ENCODE results near the gene EDDM3A. TPM values are rescaled to one million over a fixed set of nuclear protein-coding genes. Genes with fewer than 3 reads are reported as not detected.

The EDDM3A gene
- total and polyA plus RNA-seq, 2 experiments from 2014 or later, result not detected

DNA sequence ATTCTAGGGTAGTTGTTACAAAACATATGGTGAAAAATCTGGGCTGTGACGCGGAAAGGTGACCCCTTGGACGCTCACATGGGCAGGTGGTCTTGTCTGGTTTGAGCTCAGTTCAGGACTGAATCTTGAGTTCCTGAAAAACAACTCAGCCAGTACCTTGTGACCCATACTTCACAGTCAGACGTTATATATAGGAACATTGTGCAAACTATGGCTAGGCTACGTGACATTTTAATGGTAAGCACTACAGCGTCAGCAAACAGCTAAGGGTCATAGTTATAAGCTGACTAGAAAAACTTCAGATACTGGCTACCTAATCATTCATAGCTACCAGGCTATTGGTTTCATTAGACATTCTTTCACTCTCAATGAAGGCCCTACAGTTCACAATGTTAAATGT lies 14.8 kb upstream of the EDDM3A start:
- no peak overlapping the region for H3K27ac ChIP-seq (ENCODE audit: low read depth)
- no peaks in the 10 kb centered on the region for H3K36me3 ChIP-seq (ENCODE audit: insufficient read depth)
- no peak for TF ChIP-seq EZH2phosphoT487 (IDR thresholded peaks at IDR 0.05; ENCODE audit: unreplicated experiment)
- TF ChIP-seq, protein P1, sequence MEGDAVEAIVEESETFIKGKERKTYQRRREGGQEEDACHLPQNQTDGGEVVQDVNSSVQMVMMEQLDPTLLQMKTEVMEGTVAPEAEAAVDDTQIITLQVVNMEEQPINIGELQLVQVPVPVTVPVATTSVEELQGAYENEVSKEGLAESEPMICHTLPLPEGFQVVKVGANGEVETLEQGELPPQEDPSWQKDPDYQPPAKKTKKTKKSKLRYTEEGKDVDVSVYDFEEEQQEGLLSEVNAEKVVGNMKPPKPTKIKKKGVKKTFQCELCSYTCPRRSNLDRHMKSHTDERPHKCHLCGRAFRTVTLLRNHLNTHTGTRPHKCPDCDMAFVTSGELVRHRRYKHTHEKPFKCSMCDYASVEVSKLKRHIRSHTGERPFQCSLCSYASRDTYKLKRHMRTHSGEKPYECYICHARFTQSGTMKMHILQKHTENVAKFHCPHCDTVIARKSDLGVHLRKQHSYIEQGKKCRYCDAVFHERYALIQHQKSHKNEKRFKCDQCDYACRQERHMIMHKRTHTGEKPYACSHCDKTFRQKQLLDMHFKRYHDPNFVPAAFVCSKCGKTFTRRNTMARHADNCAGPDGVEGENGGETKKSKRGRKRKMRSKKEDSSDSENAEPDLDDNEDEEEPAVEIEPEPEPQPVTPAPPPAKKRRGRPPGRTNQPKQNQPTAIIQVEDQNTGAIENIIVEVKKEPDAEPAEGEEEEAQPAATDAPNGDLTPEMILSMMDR (conservative IDR thresholded peaks at IDR 0.05; ENCODE audit: low read depth in 2 of 2), result no peak
- TF ChIP-seq CREB1 (CRISPR knock-in tag; IDR thresholded peaks at IDR 0.05; ENCODE audit: low read depth), result no peak
- TF ChIP-seq STAT1 (IDR thresholded peaks at IDR 0.05; ENCODE audit: unreplicated experiment), result no peak
- TF ChIP-seq POLR2AphosphoS5 (IDR thresholded peaks at IDR 0.05; ENCODE audit: low read depth), result no peak
- TF ChIP-seq, protein P2, sequence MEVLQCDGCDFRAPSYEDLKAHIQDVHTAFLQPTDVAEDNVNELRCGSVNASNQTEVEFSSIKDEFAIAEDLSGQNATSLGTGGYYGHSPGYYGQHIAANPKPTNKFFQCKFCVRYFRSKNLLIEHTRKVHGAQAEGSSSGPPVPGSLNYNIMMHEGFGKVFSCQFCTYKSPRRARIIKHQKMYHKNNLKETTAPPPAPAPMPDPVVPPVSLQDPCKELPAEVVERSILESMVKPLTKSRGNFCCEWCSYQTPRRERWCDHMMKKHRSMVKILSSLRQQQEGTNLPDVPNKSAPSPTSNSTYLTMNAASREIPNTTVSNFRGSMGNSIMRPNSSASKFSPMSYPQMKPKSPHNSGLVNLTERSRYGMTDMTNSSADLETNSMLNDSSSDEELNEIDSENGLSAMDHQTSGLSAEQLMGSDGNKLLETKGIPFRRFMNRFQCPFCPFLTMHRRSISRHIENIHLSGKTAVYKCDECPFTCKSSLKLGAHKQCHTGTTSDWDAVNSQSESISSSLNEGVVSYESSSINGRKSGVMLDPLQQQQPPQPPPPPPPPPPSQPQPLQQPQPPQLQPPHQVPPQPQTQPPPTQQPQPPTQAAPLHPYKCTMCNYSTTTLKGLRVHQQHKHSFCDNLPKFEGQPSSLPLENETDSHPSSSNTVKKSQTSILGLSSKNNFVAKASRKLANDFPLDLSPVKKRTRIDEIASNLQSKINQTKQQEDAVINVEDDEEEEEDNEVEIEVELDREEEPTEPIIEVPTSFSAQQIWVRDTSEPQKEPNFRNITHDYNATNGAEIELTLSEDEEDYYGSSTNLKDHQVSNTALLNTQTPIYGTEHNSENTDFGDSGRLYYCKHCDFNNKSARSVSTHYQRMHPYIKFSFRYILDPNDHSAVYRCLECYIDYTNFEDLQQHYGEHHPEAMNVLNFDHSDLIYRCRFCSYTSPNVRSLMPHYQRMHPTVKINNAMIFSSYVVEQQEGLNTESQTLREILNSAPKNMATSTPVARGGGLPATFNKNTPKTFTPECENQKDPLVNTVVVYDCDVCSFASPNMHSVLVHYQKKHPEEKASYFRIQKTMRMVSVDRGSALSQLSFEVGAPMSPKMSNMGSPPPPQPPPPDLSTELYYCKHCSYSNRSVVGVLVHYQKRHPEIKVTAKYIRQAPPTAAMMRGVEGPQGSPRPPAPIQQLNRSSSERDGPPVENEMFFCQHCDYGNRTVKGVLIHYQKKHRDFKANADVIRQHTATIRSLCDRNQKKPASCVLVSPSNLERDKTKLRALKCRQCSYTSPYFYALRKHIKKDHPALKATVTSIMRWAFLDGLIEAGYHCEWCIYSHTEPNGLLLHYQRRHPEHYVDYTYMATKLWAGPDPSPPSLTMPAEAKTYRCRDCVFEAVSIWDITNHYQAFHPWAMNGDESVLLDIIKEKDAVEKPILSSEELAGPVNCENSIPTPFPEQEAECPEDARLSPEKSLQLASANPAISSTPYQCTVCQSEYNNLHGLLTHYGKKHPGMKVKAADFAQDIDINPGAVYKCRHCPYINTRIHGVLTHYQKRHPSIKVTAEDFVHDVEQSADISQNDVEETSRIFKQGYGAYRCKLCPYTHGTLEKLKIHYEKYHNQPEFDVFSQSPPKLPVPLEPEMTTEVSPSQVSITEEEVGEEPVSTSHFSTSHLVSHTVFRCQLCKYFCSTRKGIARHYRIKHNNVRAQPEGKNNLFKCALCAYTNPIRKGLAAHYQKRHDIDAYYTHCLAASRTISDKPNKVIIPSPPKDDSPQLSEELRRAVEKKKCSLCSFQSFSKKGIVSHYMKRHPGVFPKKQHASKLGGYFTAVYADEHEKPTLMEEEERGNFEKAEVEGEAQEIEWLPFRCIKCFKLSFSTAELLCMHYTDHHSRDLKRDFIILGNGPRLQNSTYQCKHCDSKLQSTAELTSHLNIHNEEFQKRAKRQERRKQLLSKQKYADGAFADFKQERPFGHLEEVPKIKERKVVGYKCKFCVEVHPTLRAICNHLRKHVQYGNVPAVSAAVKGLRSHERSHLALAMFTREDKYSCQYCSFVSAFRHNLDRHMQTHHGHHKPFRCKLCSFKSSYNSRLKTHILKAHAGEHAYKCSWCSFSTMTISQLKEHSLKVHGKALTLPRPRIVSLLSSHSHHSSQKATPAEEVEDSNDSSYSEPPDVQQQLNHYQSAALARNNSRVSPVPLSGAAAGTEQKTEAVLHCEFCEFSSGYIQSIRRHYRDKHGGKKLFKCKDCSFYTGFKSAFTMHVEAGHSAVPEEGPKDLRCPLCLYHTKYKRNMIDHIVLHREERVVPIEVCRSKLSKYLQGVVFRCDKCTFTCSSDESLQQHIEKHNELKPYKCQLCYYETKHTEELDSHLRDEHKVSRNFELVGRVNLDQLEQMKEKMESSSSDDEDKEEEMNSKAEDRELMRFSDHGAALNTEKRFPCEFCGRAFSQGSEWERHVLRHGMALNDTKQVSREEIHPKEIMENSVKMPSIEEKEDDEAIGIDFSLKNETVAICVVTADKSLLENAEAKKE (CRISPR knock-in tag; IDR thresholded peaks at IDR 0.05), result no peak
- TF ChIP-seq, protein P3, sequence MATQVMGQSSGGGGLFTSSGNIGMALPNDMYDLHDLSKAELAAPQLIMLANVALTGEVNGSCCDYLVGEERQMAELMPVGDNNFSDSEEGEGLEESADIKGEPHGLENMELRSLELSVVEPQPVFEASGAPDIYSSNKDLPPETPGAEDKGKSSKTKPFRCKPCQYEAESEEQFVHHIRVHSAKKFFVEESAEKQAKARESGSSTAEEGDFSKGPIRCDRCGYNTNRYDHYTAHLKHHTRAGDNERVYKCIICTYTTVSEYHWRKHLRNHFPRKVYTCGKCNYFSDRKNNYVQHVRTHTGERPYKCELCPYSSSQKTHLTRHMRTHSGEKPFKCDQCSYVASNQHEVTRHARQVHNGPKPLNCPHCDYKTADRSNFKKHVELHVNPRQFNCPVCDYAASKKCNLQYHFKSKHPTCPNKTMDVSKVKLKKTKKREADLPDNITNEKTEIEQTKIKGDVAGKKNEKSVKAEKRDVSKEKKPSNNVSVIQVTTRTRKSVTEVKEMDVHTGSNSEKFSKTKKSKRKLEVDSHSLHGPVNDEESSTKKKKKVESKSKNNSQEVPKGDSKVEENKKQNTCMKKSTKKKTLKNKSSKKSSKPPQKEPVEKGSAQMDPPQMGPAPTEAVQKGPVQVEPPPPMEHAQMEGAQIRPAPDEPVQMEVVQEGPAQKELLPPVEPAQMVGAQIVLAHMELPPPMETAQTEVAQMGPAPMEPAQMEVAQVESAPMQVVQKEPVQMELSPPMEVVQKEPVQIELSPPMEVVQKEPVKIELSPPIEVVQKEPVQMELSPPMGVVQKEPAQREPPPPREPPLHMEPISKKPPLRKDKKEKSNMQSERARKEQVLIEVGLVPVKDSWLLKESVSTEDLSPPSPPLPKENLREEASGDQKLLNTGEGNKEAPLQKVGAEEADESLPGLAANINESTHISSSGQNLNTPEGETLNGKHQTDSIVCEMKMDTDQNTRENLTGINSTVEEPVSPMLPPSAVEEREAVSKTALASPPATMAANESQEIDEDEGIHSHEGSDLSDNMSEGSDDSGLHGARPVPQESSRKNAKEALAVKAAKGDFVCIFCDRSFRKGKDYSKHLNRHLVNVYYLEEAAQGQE (IDR thresholded peaks at IDR 0.05; ENCODE audit: unreplicated experiment), result no peak
- TF ChIP-seq, protein P4, sequence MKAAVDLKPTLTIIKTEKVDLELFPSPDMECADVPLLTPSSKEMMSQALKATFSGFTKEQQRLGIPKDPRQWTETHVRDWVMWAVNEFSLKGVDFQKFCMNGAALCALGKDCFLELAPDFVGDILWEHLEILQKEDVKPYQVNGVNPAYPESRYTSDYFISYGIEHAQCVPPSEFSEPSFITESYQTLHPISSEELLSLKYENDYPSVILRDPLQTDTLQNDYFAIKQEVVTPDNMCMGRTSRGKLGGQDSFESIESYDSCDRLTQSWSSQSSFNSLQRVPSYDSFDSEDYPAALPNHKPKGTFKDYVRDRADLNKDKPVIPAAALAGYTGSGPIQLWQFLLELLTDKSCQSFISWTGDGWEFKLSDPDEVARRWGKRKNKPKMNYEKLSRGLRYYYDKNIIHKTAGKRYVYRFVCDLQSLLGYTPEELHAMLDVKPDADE (IDR thresholded peaks at IDR 0.05), result no peak
- TF ChIP-seq ZNF114 (CRISPR knock-in tag; IDR thresholded peaks at IDR 0.05), result no peak
- TF ChIP-seq JUNB (IDR thresholded peaks at IDR 0.05; ENCODE audit: unreplicated experiment), result no peak
- TF ChIP-seq EZH2 (IDR thresholded peaks at IDR 0.05; ENCODE audit: low read depth, unreplicated experiment), result no peak
- no peak for TF ChIP-seq ZNF331 (CRISPR knock-in tag; IDR thresholded peaks at IDR 0.05; ENCODE audit: low read depth)
- no peak for TF ChIP-seq NANOG (IDR thresholded peaks at IDR 0.05; ENCODE audit: borderline replicate concordance)
- no peak for DNase-seq (ENCODE audit: low spot score)
- H3K9me3 Mint-ChIP-seq, result no peaks in the 10 kb centered on the region; the same call in 2 of the 3 replicates
- peaks cover 10% of the 10 kb centered on the region for H3K27me3 Mint-ChIP-seq (ENCODE audit: insufficient read depth, low read depth, poor library complexity)
- no peak overlapping the region for H3K27ac Mint-ChIP-seq
- no peak overlapping the region for H3K4me3 ChIP-seq
- H3K4me1 ChIP-seq (ENCODE audit: insufficient read depth), result peaks cover 11% of the 10 kb centered on the region; the same call in 1 of the 2 replicates
- no peaks in the 10 kb centered on the region for H3K36me3 Mint-ChIP-seq (ENCODE audit: low read depth)
- no peak overlapping the region for H3K4me2 ChIP-seq
- no peak overlapping the region for H3K4me3 Mint-ChIP-seq
- H4K20me1 ChIP-seq (replicated peaks; ENCODE audit: insufficient read depth), result no peaks in the 10 kb centered on the region
- H3K4me1 Mint-ChIP-seq, result peaks cover 17% of the 10 kb centered on the region
- ATAC-seq, result no peak
- no peak overlapping the region for H2AFZ ChIP-seq
- no peaks in the 10 kb centered on the region for H3K27me3 ChIP-seq (ENCODE audit: insufficient read depth)
- H3K9me2 ChIP-seq (ENCODE audit: insufficient read depth), result peaks cover 5% of the 10 kb centered on the region
- no peaks in the 10 kb centered on the region for H3K79me2 ChIP-seq (replicated peaks; ENCODE audit: insufficient read depth)
- H3F3A ChIP-seq (replicated peaks; ENCODE audit: low read depth), result no peaks in the 10 kb centered on the region
